T-helper 2 cell treated with Interferon-gamma antibody and Interleukin-4, amounts not matched to agents 100 ng/mL and 5 ng/mL, for 36 hours (primary cell): ENCODE measurements around the gene PROKR1. TPM values are rescaled to one million over a fixed set of nuclear protein-coding genes. Genes with fewer than 3 reads are reported as not detected.

ENCODE experiments used
- intact Hi-C: fragments of 100-400 bp; cut with micrococcal nuclease; formaldehyde crosslinking; loops from one replicate; pipeline ENCODE4 v1.15.1; 2023
- total RNA-seq: library from RNA; stranded (reverse); gene quantifications from 2 replicates; pipeline ENCODE4 v1.2.3, GENCODE V29; 2022

Gene PROKR1
- total RNA-seq, 1 donor from 2014 or later = not detected

- intact Hi-C loops = no loop called here
Observed at GRCh38 chr2:68696554-68696953, 53.2 kb downstream of the PROKR1 start.

DNA sequence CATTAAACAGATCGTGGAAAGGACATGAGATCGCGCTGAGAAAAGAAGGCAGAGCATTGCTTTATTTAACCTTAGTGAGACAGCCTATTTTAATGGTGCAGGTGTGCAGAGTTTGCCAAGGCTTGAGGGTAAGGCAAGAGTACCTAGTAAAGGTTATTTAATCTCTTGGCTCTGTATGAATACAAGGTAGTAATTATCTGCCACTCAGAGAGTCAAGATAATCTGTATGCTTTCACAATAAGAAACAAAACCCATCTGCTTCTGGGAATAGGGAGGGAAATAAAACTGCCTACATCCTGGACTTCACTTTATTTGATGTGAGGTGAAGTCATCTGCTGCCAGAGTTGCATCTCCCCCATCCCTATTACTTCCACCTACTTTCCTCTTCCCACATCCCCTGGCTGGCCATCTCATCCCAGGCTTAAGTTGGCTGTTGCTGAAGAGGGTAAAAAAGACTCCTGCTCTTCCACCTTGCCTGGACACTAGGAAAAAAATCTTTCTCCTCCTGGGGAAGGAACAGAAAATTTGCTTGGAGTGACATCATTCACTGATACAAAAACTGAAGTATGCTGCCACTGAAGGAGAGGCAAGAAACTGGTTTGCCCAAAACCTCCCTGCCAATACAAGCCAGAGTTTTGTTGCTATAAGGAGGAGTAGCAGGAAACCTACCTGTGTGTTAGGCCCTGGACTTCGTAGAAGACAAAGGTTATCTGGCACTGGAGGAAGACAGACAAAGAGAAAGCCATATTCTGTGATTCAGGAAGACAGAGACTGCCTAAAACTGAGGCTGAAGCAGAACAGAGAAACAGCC lies 55.4 kb downstream of the PROKR1 start:
- intact Hi-C loops = no loop called here

DNA sequence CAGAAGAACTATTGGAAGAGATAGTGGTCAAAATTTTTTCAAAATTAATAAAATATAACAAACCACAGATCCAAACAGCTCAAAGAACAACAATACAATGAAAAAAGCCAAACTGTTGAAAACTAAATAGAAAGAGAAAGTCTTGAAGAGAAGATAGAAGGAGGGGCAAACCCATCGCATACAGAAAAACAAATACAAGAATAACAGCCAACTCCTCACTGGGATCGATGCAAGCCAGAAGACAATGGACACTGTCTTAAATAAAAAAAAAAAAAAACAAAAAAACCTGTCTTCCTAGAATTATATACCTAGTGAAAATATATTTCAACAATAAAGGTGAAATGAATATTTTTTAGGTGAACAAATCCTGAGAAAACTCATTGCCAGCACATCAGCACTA lies 57.2 kb downstream of the PROKR1 start:
- intact Hi-C loops = no loop called here

DNA sequence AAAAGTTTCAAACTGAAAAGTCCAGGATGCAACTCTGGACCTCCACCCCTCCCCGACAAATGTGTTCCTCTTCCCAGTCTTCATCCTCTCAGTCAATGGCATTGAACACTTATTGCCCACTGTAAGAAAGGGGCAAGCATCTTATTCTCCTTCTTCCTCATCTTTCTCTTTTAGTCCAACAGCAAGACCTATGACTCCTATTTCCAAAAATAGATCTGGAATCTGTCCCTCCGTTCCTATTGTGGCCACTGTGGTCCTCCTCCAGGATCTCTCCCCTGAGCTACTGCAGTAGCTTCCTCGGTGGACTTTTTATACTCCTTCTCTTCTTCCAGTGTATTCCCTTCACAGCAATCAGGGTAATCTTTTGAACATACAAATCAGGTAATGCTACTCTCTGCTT lies 63.3 kb downstream of the PROKR1 start:
- intact Hi-C loops = no loop called here

Other genes with a start within 250 kb of the PROKR1 start
- 1.9 and 2.2 TPM in 2 replicates for gene FBXO48, start 176.3 kb upstream of the PROKR1 start, total RNA-seq
- 2.6 and 2.9 TPM in 2 replicates for gene APLF, start 176.0 kb upstream of the PROKR1 start, total RNA-seq
- 82.8 and 89.1 TPM in 2 replicates for gene ARHGAP25, start 91.2 kb downstream of the PROKR1 start, total RNA-seq
- 0.09 TPM in 1 of 2 replicates, not detected in the other for gene BMP10, start 227.8 kb downstream of the PROKR1 start, total RNA-seq